ENCODE data around the gene RYR3.
A peak's percentile ranks its signal among the peaks of the same experiment; 100 is the strongest.

Gene RYR3

GRCh38 chr15:33419701-33420100 is 108.9 kb downstream of the RYR3 start:
- no peak overlapping the region for H3K4me3 ChIP-seq (ENCODE audit: low read length)
- no peak for TF ChIP-seq CTCF (conservative IDR thresholded peaks at IDR 0.05; ENCODE audit: low read length)
- DNase-seq (ENCODE audit: low read depth): no peak

DNA sequence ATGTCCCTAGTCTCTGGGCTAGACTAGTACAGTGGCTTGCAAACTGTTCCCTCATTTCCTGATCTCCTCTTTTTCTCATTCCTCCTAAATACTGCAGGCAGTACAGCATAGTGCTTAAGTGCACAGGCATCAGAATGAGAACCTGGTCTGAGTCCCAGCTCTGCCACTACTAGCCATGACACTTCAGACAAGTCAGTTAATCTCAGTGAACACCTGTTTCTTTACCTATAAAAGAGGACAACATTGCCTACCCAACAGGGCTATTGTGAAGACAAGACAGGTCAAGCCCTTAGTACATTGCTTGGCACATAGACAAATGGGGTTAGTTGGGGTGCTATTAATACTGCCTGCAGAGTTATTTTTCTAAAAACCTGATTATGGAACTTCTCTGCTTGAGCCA is 113.3 kb downstream of the RYR3 start:
- no peak for DNase-seq (ENCODE audit: low read depth)
- H3K4me3 ChIP-seq (ENCODE audit: low read length): no peak overlapping the region
- no peak for TF ChIP-seq CTCF (conservative IDR thresholded peaks at IDR 0.05; ENCODE audit: low read length)

DNA sequence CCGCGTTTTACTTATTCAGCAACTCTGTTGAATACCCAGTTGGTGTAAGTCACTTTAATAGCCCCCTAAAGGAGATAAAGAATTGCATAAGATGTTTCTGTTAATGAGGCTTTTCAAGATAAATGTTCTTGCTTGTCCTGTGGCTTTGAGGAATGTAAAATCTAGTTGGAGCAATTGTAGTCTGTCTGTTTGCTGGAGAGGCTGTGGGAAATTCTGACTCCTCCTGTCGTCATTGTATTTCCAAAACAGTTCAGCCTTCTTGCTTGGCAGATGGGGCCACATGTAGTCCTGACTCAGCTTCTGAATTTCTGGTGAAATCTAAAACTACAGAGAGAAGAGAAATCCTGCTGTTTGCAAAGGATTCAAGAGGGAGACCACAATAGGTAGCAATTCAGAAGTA is 114.4 kb downstream of the RYR3 start:
- H3K4me3 ChIP-seq (ENCODE audit: low read length): no peak overlapping the region
- DNase-seq (ENCODE audit: low read depth): peak; percentile 27
- no peak for TF ChIP-seq CTCF (conservative IDR thresholded peaks at IDR 0.05; ENCODE audit: low read length)

- no peak for TF ChIP-seq CTCF (conservative IDR thresholded peaks at IDR 0.05; ENCODE audit: low read length)
- no peak for DNase-seq (ENCODE audit: low read depth)
- H3K4me3 ChIP-seq (ENCODE audit: low read length): no peak overlapping the region
These were observed 119.8 kb downstream of the RYR3 start for GRCh38 chr15:33430577-33430976.

DNA sequence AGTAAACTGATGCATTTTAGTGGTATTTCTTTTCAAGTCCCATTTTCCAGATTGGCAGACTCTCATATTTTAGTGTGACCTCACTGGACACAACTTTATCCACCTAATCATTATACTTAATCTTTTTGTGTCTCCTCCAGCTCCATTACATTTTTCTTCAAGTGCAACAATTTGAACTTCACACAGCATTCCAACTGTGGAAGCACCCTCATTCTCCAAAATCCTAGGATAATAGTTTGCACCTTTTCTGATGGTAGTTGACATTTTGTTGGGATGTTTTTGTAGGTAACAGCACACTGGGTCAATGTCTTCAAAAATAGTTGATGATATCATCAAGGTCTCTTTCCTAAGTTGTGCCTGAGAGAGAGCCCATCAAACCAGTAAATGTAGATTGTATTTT is 123.1 kb downstream of the RYR3 start:
- H3K4me3 ChIP-seq (ENCODE audit: low read length): no peak overlapping the region
- DNase-seq (ENCODE audit: low read depth): no peak
- no peak for TF ChIP-seq CTCF (conservative IDR thresholded peaks at IDR 0.05; ENCODE audit: low read length)

- no peak for TF ChIP-seq CTCF (conservative IDR thresholded peaks at IDR 0.05; ENCODE audit: low read length)
- no peak overlapping the region for H3K4me3 ChIP-seq (ENCODE audit: low read length)
- no peak for DNase-seq (ENCODE audit: low read depth)
These were observed 127.6 kb downstream of the RYR3 start for GRCh38 chr15:33438396-33438795.

DNA sequence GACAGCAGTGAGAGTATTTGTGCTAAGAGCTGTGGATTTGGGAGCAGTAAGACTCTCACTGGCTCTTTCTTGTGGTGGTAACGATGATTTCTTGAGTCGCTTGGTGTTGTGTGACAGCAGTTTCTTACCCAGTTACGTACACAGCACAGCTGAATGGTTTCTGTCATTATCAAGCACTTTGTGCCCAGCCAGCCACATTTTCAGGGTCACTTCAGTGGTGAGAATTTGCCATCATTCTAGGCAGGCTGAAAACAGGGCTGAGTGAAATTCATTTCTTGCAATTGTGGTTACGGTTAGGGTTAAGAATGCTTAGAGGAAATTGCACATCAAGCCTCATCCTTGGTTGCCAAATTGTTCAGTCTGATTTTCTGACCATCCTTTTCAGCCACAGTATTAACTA is 130.1 kb downstream of the RYR3 start:
- no peak overlapping the region for H3K4me3 ChIP-seq (ENCODE audit: low read length)
- no peak for DNase-seq (ENCODE audit: low read depth)
- TF ChIP-seq CTCF (conservative IDR thresholded peaks at IDR 0.05; ENCODE audit: low read length): no peak

All from AG10803 (cell line).